ENCODE data around the gene DOCK2.

- TF ChIP-seq CTCF (IDR thresholded peaks at IDR 0.05), result no peak
- TF ChIP-seq EP300 (IDR thresholded peaks at IDR 0.05), result no peak
Observed at GRCh38 chr5:169599451-169599850, 37.6 kb upstream of the DOCK2 start.
